B cell (primary cell): ENCODE data around the gene RNF150. TPM values are rescaled to one million over a fixed set of nuclear protein-coding genes. Genes with fewer than 3 reads are reported as not detected.

ENCODE experiments used
- ATAC-seq: fragments of 200-7000 bp; cut with Tn5 transposase; one replicate; pipeline ENCODE4 v1.10.0; 2021; ENCODE audit warnings: low read depth, mild to moderate bottlenecking, moderate number of reproducible peaks, moderate library complexity
- CTCF ChIA-PET: fragments of 350-600 bp; sonication (Branson Sonifier 250); formaldehyde crosslinking; loops from one replicate; lab custom pipeline; 2021; ENCODE audit warnings: antibody characterized with exemption, inconsistent platforms; lab: Charles Lee
- POLR2A ChIA-PET: fragments of 350-600 bp; sonication (Branson Sonifier 250); formaldehyde crosslinking; loops from one replicate; lab custom pipeline; 2021; ENCODE audit warnings: antibody characterized with exemption; lab: Charles Lee
- DNase-seq: peaks from one replicate; pipeline ENCODE4 v3.0.0; 2013
- H2AFZ ChIP-seq: 2 replicates; pipeline ENCODE4 v1.6.1; 2012; ENCODE audit warnings: mild to moderate bottlenecking, low read depth, low read length; ENCODE audit not compliant: insufficient read depth, poor library complexity, severe bottlenecking
- H3K27ac ChIP-seq, 2 donors: 1 replicate in 1 of 2; 2 replicates in 1 of 2; pipeline ENCODE4 v1.5.1; 2012 to 2013; ENCODE audit warnings: low read length in 2 of 2, mild to moderate bottlenecking in 2 of 2, moderate library complexity in 1 of 2
- H3K27me3 ChIP-seq, 4 experiments: fragments of 200-600 bp in 1 of 4; sonication (generic) in 1 of 4; replicated peaks in 1 of 4; 1 replicate in 2 of 4; 2 replicates in 2 of 4; pipeline versions ENCODE4 v1.6.1 to v1.7.0; 2013 to 2016; ENCODE audit warnings: low read length in 3 of 4, mild to moderate bottlenecking in 2 of 4, mixed read lengths in 1 of 4, moderate library complexity in 1 of 4; ENCODE audit not compliant: insufficient read depth in 4 of 4, control insufficient read depth in 3 of 4; ENCODE audit errors: control extremely low read depth in 1 of 4
- H3K36me3 ChIP-seq, 2 experiments: replicated peaks in 1 of 2; 1 replicate in 1 of 2; 2 replicates in 1 of 2; pipeline versions ENCODE4 v1.6.1 to v1.7.1; 2013; ENCODE audit warnings: low read length in 1 of 2; ENCODE audit not compliant: insufficient read depth in 2 of 2, control insufficient read depth in 1 of 2; ENCODE audit errors: control extremely low read depth in 1 of 2, extremely low read depth in 1 of 2
- H3K4me1 ChIP-seq, 2 donors: fragments of 200-600 bp in 1 of 2; sonication (generic) in 1 of 2; 1 replicate in 1 of 2; 2 replicates in 1 of 2; pipeline versions ENCODE4 v1.5.1 to v1.6.1; 2013 to 2017; ENCODE audit warnings: low read length in 2 of 2; ENCODE audit not compliant: control insufficient read depth in 2 of 2, insufficient read depth in 2 of 2
- H3K4me2 ChIP-seq: replicated peaks from 2 replicates; pipeline ENCODE3; 2012; ENCODE audit warnings: mild to moderate bottlenecking, low read depth, low read length; ENCODE audit not compliant: poor library complexity, severe bottlenecking
- H3K4me3 ChIP-seq, 5 experiments: fragments of 200-600 bp in 1 of 5; sonication (generic) in 1 of 5; 1 replicate in 3 of 5; 2 replicates in 2 of 5; pipeline versions ENCODE4 v1.5.1 to v1.7.0; 2011 to 2016; ENCODE audit warnings: low read length in 4 of 5, mild to moderate bottlenecking in 4 of 5, low read depth in 2 of 5, control low read depth in 1 of 5, moderate library complexity in 1 of 5; ENCODE audit not compliant: insufficient read depth in 1 of 5; ENCODE audit errors: control extremely low read depth in 1 of 5, extremely low read depth in 1 of 5
- H3K79me2 ChIP-seq: fragments of 200-600 bp; sonication (generic); one replicate; pipeline ENCODE4 v1.6.0; 2016; ENCODE audit warnings: low read length; ENCODE audit not compliant: control insufficient read depth, insufficient read depth
- H3K9ac ChIP-seq: fragments of 200-600 bp; sonication (generic); 2 replicates; pipeline ENCODE4 v1.6.1; 2017; ENCODE audit warnings: mild to moderate bottlenecking, low read length, moderate library complexity
- H3K9me3 ChIP-seq, 3 donors: one replicate each; pipeline versions ENCODE4 v1.6.1 to v1.7.1; 2013; ENCODE audit warnings: low read length in 2 of 3; ENCODE audit not compliant: control insufficient read depth in 2 of 3, insufficient read depth in 1 of 3; ENCODE audit errors: control extremely low read depth in 1 of 3
- H4K20me1 ChIP-seq: 2 replicates; pipeline ENCODE4 v1.6.0; 2012; ENCODE audit warnings: mild to moderate bottlenecking, low read length; ENCODE audit not compliant: insufficient read depth, control insufficient read depth, poor library complexity, severe bottlenecking
- H3K27ac Mint-ChIP-seq: one replicate; pipeline ENCODE4 v1.8.0; 2021; ENCODE audit warnings: mixed read lengths
- H3K27me3 Mint-ChIP-seq: one replicate; pipeline ENCODE4 v1.8.0; 2021; ENCODE audit warnings: mixed read lengths
- H3K4me1 Mint-ChIP-seq: one replicate; pipeline ENCODE4 v1.8.0; 2021; ENCODE audit warnings: mixed read lengths
- H3K4me3 Mint-ChIP-seq: one replicate; pipeline ENCODE4 v1.8.0; 2021; ENCODE audit warnings: mixed read lengths
- H3K9me3 Mint-ChIP-seq: one replicate; pipeline ENCODE4 v1.8.0; 2022; ENCODE audit warnings: mixed read lengths; ENCODE audit not compliant: insufficient read depth
- EZH2 ChIP-seq: IDR thresholded peaks from 2 replicates; pipeline ENCODE4 v1.6.1; 2012; ENCODE audit warnings: borderline replicate concordance, low read depth, mild to moderate bottlenecking, moderate library complexity, low read length; ENCODE audit not compliant: insufficient read depth, poor library complexity, severe bottlenecking
- WGBS: methylation state at CpG from one replicate; pipeline ENCODE4 v1.1.5; 2013; ENCODE audit warnings: missing lambda C conversion rate; ENCODE audit not compliant: insufficient coverage; 5-methylcytosine and 5-hydroxymethylcytosine counted together
- intact Hi-C: fragments of 100-400 bp; cut with micrococcal nuclease; formaldehyde crosslinking; loops from one replicate; pipeline ENCODE4 v1.10.0; 2022
- polyA plus RNA-seq: library from polyadenylated mRNA; depleted of rRNA; stranded (reverse); fragments of >200 nt; gene quantifications from 2 replicates; pipeline ENCODE4 v1.2.3, GENCODE V29; 2012
- total RNA-seq, 2 donors: library from RNA; stranded (reverse); fragments of 120-200 nt in 1 of 2; gene quantifications; 1 replicate in 1 of 2; 2 replicates in 1 of 2; pipeline versions ENCODE4 v1.2.3 to v1.2.4, GENCODE V29; 2013 to 2022
- TF ChIP-seq, protein P1 (sequence below): fragments of 200-600 bp; IDR thresholded peaks from one replicate; pipeline ENCODE4 v1.8.0; 2022; ENCODE audit warnings: antibody characterized with exemption, mild to moderate bottlenecking

RNF150 gene
- total and polyA plus RNA-seq, 2 donors (not counting 1 experiment from before 2014, with no cell fraction given) = not detected

DNA sequence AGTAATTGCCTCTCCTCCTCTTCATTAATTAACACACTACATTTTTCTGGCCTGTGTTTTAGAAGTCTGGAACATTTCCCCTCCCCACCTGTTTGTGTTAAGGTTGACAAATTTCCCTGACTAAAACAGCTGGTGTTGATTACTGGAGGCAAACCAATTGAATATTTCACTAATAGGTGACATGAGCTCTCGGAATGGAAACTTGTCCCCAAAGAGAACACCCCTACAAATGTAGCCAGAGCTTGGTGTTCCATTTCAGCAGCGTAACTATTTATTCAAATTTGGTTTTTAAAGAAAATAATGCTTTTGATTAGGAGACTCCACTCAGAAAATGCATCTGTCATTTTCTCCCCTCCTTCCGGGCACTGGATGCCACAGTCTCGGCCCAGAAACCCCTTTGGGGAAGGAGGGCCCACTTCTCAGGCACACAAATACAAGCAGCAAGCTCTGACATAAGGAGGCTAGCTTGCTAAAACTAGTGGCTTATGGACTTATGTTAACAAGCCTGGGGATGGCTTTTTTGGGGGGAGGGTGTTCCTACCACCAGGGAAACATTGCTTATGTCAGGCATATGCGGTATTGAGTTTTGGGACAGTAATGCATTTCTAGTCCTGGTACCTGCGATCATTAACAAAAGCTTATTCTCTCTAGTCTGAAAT is 2.2 kb downstream of the RNF150 start:
- H3K36me3 ChIP-seq = no peaks in the 10 kb centered on the region
- no peak overlapping the region for H3K4me3 ChIP-seq
- peaks cover 0 to 5% (median 0%) of the 10 kb centered on the region in 3 donors for H3K9me3 ChIP-seq
- H3K79me2 ChIP-seq = no peaks in the 10 kb centered on the region
- H3K27ac ChIP-seq = no peak overlapping the region
- peak overlapping the region; percentile 71 for H3K4me3 Mint-ChIP-seq
- peaks cover 0 to 33% (median 28%) of the 10 kb centered on the region in 4 experiments for H3K27me3 ChIP-seq
- no peaks in the 10 kb centered on the region for H3K9me3 Mint-ChIP-seq
- DNase-seq (no peak), ATAC-seq (no peak)
- intact Hi-C loops = no loop called here
- H4K20me1 ChIP-seq = no peaks in the 10 kb centered on the region
- CTCF ChIA-PET = no interaction called here
- POLR2A ChIA-PET = no interaction called here
- H3K4me2 ChIP-seq = no peak overlapping the region
- TF ChIP-seq, protein P1, sequence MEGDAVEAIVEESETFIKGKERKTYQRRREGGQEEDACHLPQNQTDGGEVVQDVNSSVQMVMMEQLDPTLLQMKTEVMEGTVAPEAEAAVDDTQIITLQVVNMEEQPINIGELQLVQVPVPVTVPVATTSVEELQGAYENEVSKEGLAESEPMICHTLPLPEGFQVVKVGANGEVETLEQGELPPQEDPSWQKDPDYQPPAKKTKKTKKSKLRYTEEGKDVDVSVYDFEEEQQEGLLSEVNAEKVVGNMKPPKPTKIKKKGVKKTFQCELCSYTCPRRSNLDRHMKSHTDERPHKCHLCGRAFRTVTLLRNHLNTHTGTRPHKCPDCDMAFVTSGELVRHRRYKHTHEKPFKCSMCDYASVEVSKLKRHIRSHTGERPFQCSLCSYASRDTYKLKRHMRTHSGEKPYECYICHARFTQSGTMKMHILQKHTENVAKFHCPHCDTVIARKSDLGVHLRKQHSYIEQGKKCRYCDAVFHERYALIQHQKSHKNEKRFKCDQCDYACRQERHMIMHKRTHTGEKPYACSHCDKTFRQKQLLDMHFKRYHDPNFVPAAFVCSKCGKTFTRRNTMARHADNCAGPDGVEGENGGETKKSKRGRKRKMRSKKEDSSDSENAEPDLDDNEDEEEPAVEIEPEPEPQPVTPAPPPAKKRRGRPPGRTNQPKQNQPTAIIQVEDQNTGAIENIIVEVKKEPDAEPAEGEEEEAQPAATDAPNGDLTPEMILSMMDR = no peak
- no peak for TF ChIP-seq EZH2
- H3K27ac Mint-ChIP-seq = no peak overlapping the region
- H3K4me1 Mint-ChIP-seq = peaks cover 21% of the 10 kb centered on the region
- H2AFZ ChIP-seq = no peak overlapping the region
- H3K4me1 ChIP-seq = peaks cover 14 to 15% of the 10 kb centered on the region in 2 donors
- peaks cover 60% of the 10 kb centered on the region for H3K27me3 Mint-ChIP-seq
- H3K9ac ChIP-seq = no peak overlapping the region
- no CpG with 5 or more reads among the region's 6 CpGs for WGBS

DNA sequence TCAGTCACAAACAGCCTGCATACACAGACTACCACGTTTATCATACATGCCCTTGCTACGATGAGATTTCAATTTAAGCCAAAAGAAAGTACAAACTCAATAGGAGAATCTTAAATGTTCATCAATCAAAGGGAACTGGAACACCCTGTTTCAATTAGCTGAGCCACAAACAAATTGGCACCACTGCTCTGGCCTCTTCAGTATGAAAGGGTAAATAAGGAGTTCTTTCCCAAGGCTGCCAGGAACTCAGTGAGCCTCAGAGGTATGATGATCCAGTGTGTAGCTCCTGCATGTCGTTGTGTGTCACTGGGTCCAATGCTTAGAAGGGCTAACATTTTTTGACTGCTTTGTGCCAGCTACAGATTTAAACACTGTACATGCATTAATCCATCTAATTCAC is 5.4 kb downstream of the RNF150 start:
- no peaks in the 10 kb centered on the region for H3K79me2 ChIP-seq
- DNase-seq (no peak), ATAC-seq (no peak)
- 86% methylated on average over 2 of the region's 3 CpGs for WGBS
- no peaks in the 10 kb centered on the region for H3K36me3 ChIP-seq
- H4K20me1 ChIP-seq = no peaks in the 10 kb centered on the region
- Mint-ChIP-seq H3K4me1 (peaks cover 8% of the 10 kb centered on the region), H3K27ac (no peak overlapping the region), H3K9me3 (no peaks in the 10 kb centered on the region), H3K27me3 (peaks cover 32% of the 10 kb centered on the region), H3K4me3 (no peak overlapping the region)
- no peak overlapping the region for H2AFZ ChIP-seq
- H3K27ac ChIP-seq = no peak overlapping the region
- TF ChIP-seq EZH2 = no peak
- TF ChIP-seq, protein P1 = no peak
- no peak overlapping the region for H3K4me3 ChIP-seq
- no peak overlapping the region for H3K9ac ChIP-seq
- intact Hi-C loops = no loop called here
- POLR2A ChIA-PET = no interaction called here
- H3K27me3 ChIP-seq = peaks cover 0 to 24% (median 17%) of the 10 kb centered on the region in 4 experiments
- CTCF ChIA-PET = no interaction called here
- peaks cover 0 to 9% (median 0%) of the 10 kb centered on the region in 3 donors for H3K9me3 ChIP-seq
- H3K4me1 ChIP-seq = peaks cover 7% of the 10 kb centered on the region in 2 donors
- H3K4me2 ChIP-seq = no peak overlapping the region
